PFSK-1 (cell line): ENCODE data around the gene NCLN.

Source experiments
- FOXP2 ChIP-seq: optimal IDR thresholded peaks from 2 replicates; pipeline ENCODE3; 2011; ENCODE audit warnings: borderline replicate concordance, control low read depth, inconsistent platforms; ENCODE audit not compliant: insufficient read depth; ENCODE audit errors: extremely low read length, extremely low read depth
- POLR2AphosphoS5 ChIP-seq: IDR thresholded peaks from 2 replicates; pipeline ENCODE4 v1.6.1; 2012; ENCODE audit warnings: low read depth, mild to moderate bottlenecking, control low read depth, low read length, moderate library complexity
- SIN3A ChIP-seq: IDR thresholded peaks from 2 replicates; pipeline ENCODE4 v1.6.1; 2012; ENCODE audit warnings: mild to moderate bottlenecking, low read length, moderate library complexity, borderline replicate concordance; ENCODE audit not compliant: insufficient read depth
- TAF1 ChIP-seq: IDR thresholded peaks from 2 replicates; pipeline ENCODE4 v1.6.1; 2012; ENCODE audit warnings: low read length, control low read depth, borderline replicate concordance; ENCODE audit not compliant: insufficient read depth
- TF ChIP-seq, protein P1 (sequence below), 2 experiments: IDR thresholded peaks; 2 replicates each; pipeline versions ENCODE4 v1.6.1 to v1.8.0; 2011 to 2012; ENCODE audit warnings: low read depth in 2 of 2, low read length in 2 of 2, control low read depth in 1 of 2, inconsistent platforms in 1 of 2, mild to moderate bottlenecking in 1 of 2, moderate library complexity in 1 of 2; ENCODE audit not compliant: insufficient read depth in 1 of 2

Gene NCLN

DNA sequence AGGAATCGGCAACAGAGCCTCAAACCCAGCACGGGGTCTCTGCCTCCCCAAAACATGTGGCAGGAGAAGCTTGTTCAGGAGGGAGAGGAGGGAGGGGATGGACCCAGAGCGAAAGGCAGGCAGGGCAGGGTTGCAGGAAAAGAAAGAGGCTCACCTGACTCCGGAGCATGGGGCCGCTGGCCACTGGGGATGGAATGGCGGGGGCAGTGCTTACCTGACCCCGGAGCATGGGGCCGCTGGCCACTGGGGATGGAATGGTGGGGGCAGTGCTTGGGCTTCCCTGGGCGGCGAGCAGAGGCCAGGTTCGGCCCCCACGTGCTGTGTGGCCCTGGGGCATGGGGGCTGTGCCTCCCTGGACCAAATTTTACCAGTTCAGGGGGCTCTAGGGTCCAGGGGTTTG, 25.5 kb downstream of the NCLN start:
- TF ChIP-seq TAF1 = no peak
- TF ChIP-seq SIN3A = no peak
- TF ChIP-seq, protein P1, sequence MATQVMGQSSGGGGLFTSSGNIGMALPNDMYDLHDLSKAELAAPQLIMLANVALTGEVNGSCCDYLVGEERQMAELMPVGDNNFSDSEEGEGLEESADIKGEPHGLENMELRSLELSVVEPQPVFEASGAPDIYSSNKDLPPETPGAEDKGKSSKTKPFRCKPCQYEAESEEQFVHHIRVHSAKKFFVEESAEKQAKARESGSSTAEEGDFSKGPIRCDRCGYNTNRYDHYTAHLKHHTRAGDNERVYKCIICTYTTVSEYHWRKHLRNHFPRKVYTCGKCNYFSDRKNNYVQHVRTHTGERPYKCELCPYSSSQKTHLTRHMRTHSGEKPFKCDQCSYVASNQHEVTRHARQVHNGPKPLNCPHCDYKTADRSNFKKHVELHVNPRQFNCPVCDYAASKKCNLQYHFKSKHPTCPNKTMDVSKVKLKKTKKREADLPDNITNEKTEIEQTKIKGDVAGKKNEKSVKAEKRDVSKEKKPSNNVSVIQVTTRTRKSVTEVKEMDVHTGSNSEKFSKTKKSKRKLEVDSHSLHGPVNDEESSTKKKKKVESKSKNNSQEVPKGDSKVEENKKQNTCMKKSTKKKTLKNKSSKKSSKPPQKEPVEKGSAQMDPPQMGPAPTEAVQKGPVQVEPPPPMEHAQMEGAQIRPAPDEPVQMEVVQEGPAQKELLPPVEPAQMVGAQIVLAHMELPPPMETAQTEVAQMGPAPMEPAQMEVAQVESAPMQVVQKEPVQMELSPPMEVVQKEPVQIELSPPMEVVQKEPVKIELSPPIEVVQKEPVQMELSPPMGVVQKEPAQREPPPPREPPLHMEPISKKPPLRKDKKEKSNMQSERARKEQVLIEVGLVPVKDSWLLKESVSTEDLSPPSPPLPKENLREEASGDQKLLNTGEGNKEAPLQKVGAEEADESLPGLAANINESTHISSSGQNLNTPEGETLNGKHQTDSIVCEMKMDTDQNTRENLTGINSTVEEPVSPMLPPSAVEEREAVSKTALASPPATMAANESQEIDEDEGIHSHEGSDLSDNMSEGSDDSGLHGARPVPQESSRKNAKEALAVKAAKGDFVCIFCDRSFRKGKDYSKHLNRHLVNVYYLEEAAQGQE (IDR thresholded peaks at IDR 0.05; ENCODE audit: insufficient read depth in 1 of 2, low read depth in 2 of 2, low read length in 2 of 2) = no peak
- TF ChIP-seq POLR2AphosphoS5 = no peak; the same call in 1 of the 2 replicates
- no peak for TF ChIP-seq FOXP2

DNA sequence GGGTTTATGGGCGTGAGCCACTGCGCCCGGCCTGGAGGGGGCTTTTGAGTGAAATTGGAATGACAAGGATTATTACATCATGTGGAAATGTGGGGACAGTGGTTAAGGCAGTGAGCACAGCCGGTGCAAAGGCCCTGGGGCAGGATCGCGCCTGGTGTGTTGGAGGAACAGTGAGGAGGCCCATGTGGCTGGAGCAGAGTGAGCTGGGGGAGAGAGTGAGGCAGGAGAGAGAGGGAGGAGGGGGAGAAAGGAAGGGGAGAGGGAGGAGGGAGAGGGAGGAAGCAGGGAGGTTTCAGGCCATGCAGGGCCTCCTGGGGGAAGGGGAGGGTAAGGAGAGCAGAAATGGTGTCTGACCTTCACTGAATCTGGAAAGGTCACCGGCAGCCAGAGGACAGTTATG, 27.4 kb downstream of the NCLN start:
- TF ChIP-seq FOXP2 (no peak), TAF1 (no peak), SIN3A (no peak)

DNA sequence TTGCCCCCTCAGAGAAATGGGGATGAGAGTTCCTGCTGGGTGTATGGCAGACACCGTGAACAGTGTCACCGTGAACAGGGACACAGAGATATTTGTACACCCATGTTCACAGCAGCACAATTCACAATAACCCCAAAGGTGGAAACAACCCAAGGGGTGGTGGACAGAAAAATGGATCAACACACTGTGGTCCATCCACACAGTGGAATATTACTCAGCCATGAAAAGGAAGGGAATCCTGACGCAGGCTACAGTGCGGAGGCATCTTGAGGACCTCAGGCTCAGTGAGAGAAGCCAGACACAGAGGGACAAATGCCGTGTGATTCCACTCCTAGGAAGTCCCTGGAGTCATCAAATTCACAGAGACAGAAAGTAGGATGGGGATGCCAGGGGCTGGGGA, 31.1 kb downstream of the NCLN start:
- TF ChIP-seq SIN3A = no peak
- no peak for TF ChIP-seq FOXP2
- TF ChIP-seq POLR2AphosphoS5 = no peak
- no peak for TF ChIP-seq TAF1
- TF ChIP-seq, protein P1 (IDR thresholded peaks at IDR 0.05; ENCODE audit: insufficient read depth in 1 of 2, low read depth in 2 of 2, low read length in 2 of 2) = no peak

DNA sequence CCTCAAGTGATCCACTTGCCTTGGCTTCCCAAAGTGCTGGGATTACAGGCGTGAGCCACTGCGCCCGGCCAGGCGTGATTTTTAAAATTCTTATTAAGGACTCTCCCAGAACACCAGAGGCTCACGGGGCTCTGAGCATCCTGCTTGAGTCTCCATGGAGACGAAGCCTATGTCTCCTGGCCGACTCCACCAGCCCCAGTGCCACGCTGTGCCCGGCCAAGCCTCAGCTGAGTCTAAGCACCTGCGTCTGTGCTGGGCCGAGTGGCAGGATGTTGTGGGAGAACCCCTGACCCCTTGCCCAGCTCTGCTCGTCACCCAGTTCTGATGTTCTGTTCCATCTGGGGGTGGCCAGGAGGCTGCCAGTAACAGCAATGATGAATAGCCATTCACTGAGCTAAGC, 34.8 kb downstream of the NCLN start:
- TF ChIP-seq SIN3A (no peak), TAF1 (no peak), FOXP2 (no peak), POLR2AphosphoS5 (no peak)
- TF ChIP-seq, protein P1 (IDR thresholded peaks at IDR 0.05; ENCODE audit: insufficient read depth in 1 of 2, low read depth in 2 of 2, low read length in 2 of 2) = no peak

DNA sequence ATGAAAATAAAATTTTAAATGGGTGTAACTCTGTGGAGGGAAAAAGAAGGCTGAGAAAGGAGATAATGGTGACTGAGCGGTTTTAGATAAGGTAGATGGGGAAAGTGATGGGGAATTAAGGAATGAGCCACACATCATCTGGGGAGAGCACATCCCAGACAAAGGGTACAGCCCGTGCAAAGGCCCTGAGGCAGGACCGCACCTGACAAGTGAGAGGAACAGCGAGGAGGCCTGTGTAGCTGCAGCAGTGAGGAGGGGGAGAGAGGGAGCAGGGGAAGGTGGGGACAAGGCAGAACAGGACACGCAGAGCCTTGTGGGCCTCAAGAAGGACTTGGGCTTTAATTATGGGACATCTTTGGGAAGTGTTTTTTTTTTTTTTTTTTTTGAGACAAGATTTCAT, 37.0 kb downstream of the NCLN start:
- TF ChIP-seq SIN3A = no peak
- no peak for TF ChIP-seq FOXP2
- TF ChIP-seq, protein P1 (IDR thresholded peaks at IDR 0.05; ENCODE audit: insufficient read depth in 1 of 2, low read depth in 2 of 2, low read length in 2 of 2) = no peak
- no peak for TF ChIP-seq POLR2AphosphoS5
- TF ChIP-seq TAF1 = no peak
